GM23338 (cell line): Measurements from ENCODE around the gene TCERG1L. TPM values are rescaled to one million over a fixed set of nuclear protein-coding genes. Genes with fewer than 3 reads are reported as not detected.

Experiments
- ATAC-seq: fragments of 200-7000 bp; cut with Tn5 transposase; 3 replicates; pipeline ENCODE4 v1.9.1; 2020
- DNase-seq: peaks from one replicate; pipeline ENCODE4 v3.0.0-alpha.2; 2015; ENCODE audit warnings: low spot score
- H2AFZ ChIP-seq: fragments of 200-600 bp; sonication (generic); 2 replicates; pipeline ENCODE4 v1.8.0; 2016; ENCODE audit warnings: antibody characterized with exemption, mild to moderate bottlenecking, moderate library complexity
- H3F3A ChIP-seq: fragments of 200-600 bp; sonication (generic); replicated peaks from 2 replicates; pipeline ENCODE4 v1.8.0; 2017; ENCODE audit warnings: antibody characterized with exemption, mixed run types, low read depth
- H3K27ac ChIP-seq: fragments of 200-600 bp; sonication (generic); 2 replicates; pipeline ENCODE4 v1.6.1; 2016; ENCODE audit warnings: low read depth
- H3K27me3 ChIP-seq: fragments of 200-600 bp; sonication (generic); 2 replicates; pipeline ENCODE4 v1.8.0; 2016; ENCODE audit warnings: mild to moderate bottlenecking, mixed run types, moderate library complexity; ENCODE audit not compliant: insufficient read depth
- H3K36me3 ChIP-seq: fragments of 200-600 bp; sonication (generic); 2 replicates; pipeline ENCODE4 v1.8.0; 2016; ENCODE audit warnings: mild to moderate bottlenecking; ENCODE audit not compliant: insufficient read depth
- H3K4me1 ChIP-seq: fragments of 200-600 bp; sonication (generic); 2 replicates; pipeline ENCODE4 v1.8.0; 2016; ENCODE audit warnings: mild to moderate bottlenecking, moderate library complexity; ENCODE audit not compliant: insufficient read depth
- H3K4me2 ChIP-seq: fragments of 200-600 bp; sonication (generic); 2 replicates; pipeline ENCODE4 v1.7.1; 2017; ENCODE audit warnings: mixed run types
- H3K4me3 ChIP-seq: fragments of 200-600 bp; sonication (generic); 2 replicates; pipeline ENCODE4 v1.6.1; 2016; ENCODE audit warnings: mixed run types
- H3K79me2 ChIP-seq: fragments of 200-600 bp; sonication (generic); replicated peaks from 2 replicates; pipeline ENCODE4 v1.8.0; 2017; ENCODE audit warnings: mild to moderate bottlenecking; ENCODE audit not compliant: insufficient read depth
- H3K9me2 ChIP-seq: fragments of 200-600 bp; sonication (generic); 2 replicates; pipeline ENCODE4 v1.8.0; 2017; ENCODE audit not compliant: insufficient read depth
- H4K20me1 ChIP-seq: fragments of 200-600 bp; sonication (generic); replicated peaks from 2 replicates; pipeline ENCODE4 v1.8.0; 2017; ENCODE audit warnings: mild to moderate bottlenecking; ENCODE audit not compliant: insufficient read depth
- H3K27ac Mint-ChIP-seq: 2 replicates; pipeline ENCODE4 v1.8.0; 2020; ENCODE audit warnings: inconsistent platforms, mild to moderate bottlenecking, moderate library complexity, mixed read lengths
- H3K27me3 Mint-ChIP-seq: 3 replicates; pipeline ENCODE4 v1.8.0; 2022; ENCODE audit warnings: low read depth, mild to moderate bottlenecking, moderate library complexity, mixed read lengths, inconsistent platforms; ENCODE audit not compliant: insufficient read depth, poor library complexity
- H3K36me3 Mint-ChIP-seq: 3 replicates; pipeline ENCODE4 v1.8.0; 2021; ENCODE audit warnings: low read depth, mild to moderate bottlenecking, inconsistent platforms, moderate library complexity, mixed read lengths
- H3K4me1 Mint-ChIP-seq: 3 replicates; pipeline ENCODE4 v1.8.0; 2020; ENCODE audit warnings: mild to moderate bottlenecking, inconsistent platforms, mixed read lengths
- H3K4me3 Mint-ChIP-seq: 3 replicates; pipeline ENCODE4 v1.8.0; 2021; ENCODE audit warnings: moderate library complexity, mild to moderate bottlenecking, inconsistent platforms, mixed read lengths
- H3K9me3 Mint-ChIP-seq: 3 replicates; pipeline ENCODE4 v1.8.0; 2020; ENCODE audit warnings: moderate library complexity, mild to moderate bottlenecking, inconsistent platforms, mixed read lengths
- CTCF ChIP-seq, 2 experiments: fragments of 200-600 bp in 1 of 2; sonication (generic) in 1 of 2; conservative IDR thresholded peaks; 2 replicates each; pipeline versions ENCODE4 v1.5.1 to v1.6.1; 2016 to 2017; ENCODE audit warnings: antibody characterized with exemption in 2 of 2, low read depth in 2 of 2, mild to moderate bottlenecking in 2 of 2, moderate library complexity in 1 of 2
- ETS1 ChIP-seq: IDR thresholded peaks from 2 replicates; pipeline ENCODE4 v1.6.1; 2016; ENCODE audit warnings: antibody characterized with exemption
- EZH2phosphoT487 ChIP-seq: fragments of 200-600 bp; sonication (generic); IDR thresholded peaks from one replicate; pipeline ENCODE4 v1.8.1; 2018; ENCODE audit warnings: antibody characterized with exemption; ENCODE audit not compliant: unreplicated experiment
- JUNB ChIP-seq: IDR thresholded peaks from one replicate; pipeline ENCODE4 v1.6.1; 2016; ENCODE audit warnings: antibody characterized with exemption; ENCODE audit not compliant: unreplicated experiment
- NANOG ChIP-seq: IDR thresholded peaks from 2 replicates; pipeline ENCODE4 v1.6.1; 2016; ENCODE audit warnings: antibody characterized with exemption, borderline replicate concordance
- REST ChIP-seq: IDR thresholded peaks from one replicate; pipeline ENCODE4 v1.6.1; 2018; ENCODE audit warnings: antibody characterized with exemption; ENCODE audit not compliant: unreplicated experiment
- STAT1 ChIP-seq: IDR thresholded peaks from one replicate; pipeline ENCODE4 v1.6.1; 2016; ENCODE audit warnings: antibody characterized with exemption; ENCODE audit not compliant: unreplicated experiment
- ZNF114 ChIP-seq: fragments of 250-450 bp; sonication (Bioruptor Pico); IDR thresholded peaks from 2 replicates; pipeline ENCODE4 v1.5.0; 2020; ENCODE audit warnings: mild to moderate bottlenecking, moderate library complexity
- ZNF331 ChIP-seq: fragments of 250-450 bp; sonication (Bioruptor Pico); IDR thresholded peaks from 2 replicates; pipeline ENCODE4 v1.5.0; 2020; ENCODE audit warnings: low read depth, mild to moderate bottlenecking, moderate library complexity
- ZNF462 ChIP-seq: fragments of 250-450 bp; sonication (Bioruptor Pico); IDR thresholded peaks from 2 replicates; pipeline ENCODE4 v1.5.0; 2020; ENCODE audit warnings: mild to moderate bottlenecking, moderate library complexity
- polyA plus RNA-seq: library from polyadenylated mRNA; unstranded; fragments of >200 nt; fragmentation: Nextera tagmentation; extraction: Ambion mirVana; gene quantifications from 2 replicates; pipeline ENCODE4 v1.2.1, GENCODE V29; 2016
- total RNA-seq: library from RNA; depleted of rRNA; stranded (reverse); fragments of >200 nt; shearing (Covaris generic); gene quantifications from 2 replicates; pipeline ENCODE4 v1.2.3, GENCODE V29; 2014

The TCERG1L gene
- total and polyA plus RNA-seq, 2 experiments from 2014 or later: 3.9 to 5.5 TPM

- peaks cover 26% of the 10 kb centered on the region for H3K36me3 Mint-ChIP-seq
- H3K4me3 Mint-ChIP-seq: no peak overlapping the region
- H3F3A ChIP-seq: no peaks in the 10 kb centered on the region
- no peaks in the 10 kb centered on the region for H3K79me2 ChIP-seq
- H3K27me3 ChIP-seq: no peaks in the 10 kb centered on the region
- H3K4me1 ChIP-seq: no peaks in the 10 kb centered on the region
- ATAC-seq: no peak
- H3K27me3 Mint-ChIP-seq: peaks cover 7% of the 10 kb centered on the region
- no peak overlapping the region for H3K27ac Mint-ChIP-seq
- no peaks in the 10 kb centered on the region for H3K36me3 ChIP-seq
- no peak overlapping the region for H2AFZ ChIP-seq
- peaks cover 89% of the 10 kb centered on the region for H3K9me3 Mint-ChIP-seq
- DNase-seq: no peak
- no peaks in the 10 kb centered on the region for H3K9me2 ChIP-seq
- no peak overlapping the region for H3K4me2 ChIP-seq
- H3K4me3 ChIP-seq: no peak overlapping the region
- no peak overlapping the region for H3K27ac ChIP-seq
- H3K4me1 Mint-ChIP-seq: no peaks in the 10 kb centered on the region
- H4K20me1 ChIP-seq: no peaks in the 10 kb centered on the region
- no peak for TF ChIP-seq ETS1
- no peak for TF ChIP-seq NANOG
- no peak for TF ChIP-seq ZNF462 (CRISPR knock-in tag)
- no peak for TF ChIP-seq REST
- no peak for TF ChIP-seq JUNB
- no peak for TF ChIP-seq ZNF331 (CRISPR knock-in tag)
- TF ChIP-seq EZH2phosphoT487: no peak
- TF ChIP-seq CTCF (conservative IDR thresholded peaks at IDR 0.05; ENCODE audit: low read depth in 2 of 2): no peak
- no peak for TF ChIP-seq STAT1
- no peak for TF ChIP-seq ZNF114 (CRISPR knock-in tag)
Observed at GRCh38 chr10:131220601-131221171, 90.8 kb downstream of the TCERG1L start.
